ENCODE data around the gene SLC22A7.
"Not testable (repeated sequence)": the region's sequence is repeated elsewhere in the genome, so short reads cannot be mapped to it uniquely, and the experiment has no call there.

The SLC22A7 gene

GRCh38 chr6:43346243-43346642, 48.2 kb downstream of the SLC22A7 start:
- not testable (repeated sequence) for DNase-seq (ENCODE audit: low spot score)

GRCh38 chr6:43347021-43347420, 49.0 kb downstream of the SLC22A7 start:
- no peak for DNase-seq (ENCODE audit: low spot score)

DNA sequence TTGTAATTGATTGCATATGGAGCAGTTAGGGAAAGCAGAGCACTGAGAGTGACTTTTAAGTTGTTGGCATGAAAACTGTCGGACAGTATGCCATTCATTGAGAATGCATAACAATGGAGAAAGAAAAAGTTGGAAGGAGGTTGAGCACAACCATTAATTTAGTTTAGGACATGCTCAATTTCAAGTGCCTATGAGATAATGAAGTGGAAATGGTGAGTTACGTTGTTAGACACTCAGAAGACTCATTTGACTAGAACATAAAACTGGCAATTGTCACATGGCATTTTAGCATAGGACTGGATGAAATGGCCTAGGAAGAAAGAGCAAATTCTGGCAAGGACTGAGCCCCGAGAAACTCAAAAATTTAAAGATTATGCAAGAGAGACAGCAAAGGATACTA, 49.4 kb downstream of the SLC22A7 start:
- no peak for DNase-seq (ENCODE audit: low spot score)

- not testable (repeated sequence) for DNase-seq (ENCODE audit: low spot score)
These were observed 53.9 kb downstream of the SLC22A7 start for GRCh38 chr6:43351951-43352350.
